Sigmoid colon (tissue), 7 donors: ENCODE measurements around the gene CLCA4. TPM values are rescaled to one million over a fixed set of nuclear protein-coding genes. Genes with fewer than 3 reads are reported as not detected.
A peak's percentile ranks its signal among the peaks of the same experiment; 100 is the strongest.

Experiments used
- DNase-seq: peaks from one replicate; pipeline ENCODE4 v3.0.0-alpha.2; 2019
- H3K27ac ChIP-seq, 4 donors: fragments of 200-600 bp; sonication (generic); one replicate each; pipeline ENCODE4 v1.5.1; 2016 to 2019; ENCODE audit warnings: mild to moderate bottlenecking in 1 of 4
- H3K27me3 ChIP-seq, 3 donors: fragments of 200-600 bp; sonication (generic); one replicate each; pipeline ENCODE4 v1.5.1; 2019; ENCODE audit warnings: mild to moderate bottlenecking in 1 of 3
- H3K36me3 ChIP-seq, 4 donors: fragments of 200-600 bp; sonication (generic); one replicate each; pipeline ENCODE4 v1.5.1; 2016 to 2019
- H3K4me1 ChIP-seq, 4 donors: fragments of 200-600 bp; sonication (generic); one replicate each; pipeline ENCODE4 v1.5.1; 2017 to 2019
- H3K4me3 ChIP-seq, 4 donors: fragments of 200-600 bp; sonication (generic); one replicate each; pipeline ENCODE4 v1.5.1; 2017 to 2019; ENCODE audit warnings: mild to moderate bottlenecking in 2 of 4, moderate library complexity in 1 of 4
- H3K9me3 ChIP-seq, 4 donors: fragments of 200-600 bp in 3 of 4; sonication (generic) in 3 of 4; one replicate each; pipeline versions ENCODE4 v1.5.1 to v1.6.1; 2013 to 2019
- EP300 ChIP-seq, 4 donors: sonication (generic); formaldehyde crosslinking; IDR thresholded peaks; one replicate each; pipeline ENCODE4 v1.6.1; 2017; ENCODE audit warnings: antibody characterized with exemption in 4 of 4
- POLR2A ChIP-seq, 2 donors: fragments of 450-650 bp; IDR thresholded peaks; one replicate each; pipeline ENCODE4 v1.6.1; 2016; ENCODE audit warnings: antibody characterized with exemption in 2 of 2, mild to moderate bottlenecking in 2 of 2, moderate library complexity in 2 of 2
- POLR2AphosphoS5 ChIP-seq, 4 donors: sonication (generic); formaldehyde crosslinking; IDR thresholded peaks; one replicate each; pipeline ENCODE4 v1.6.1; 2017; ENCODE audit warnings: antibody characterized with exemption in 4 of 4
- WGBS, 2 donors: extraction: QIAGEN DNeasy Blood & Tissue Kit; methylation state at CpG; one replicate each; pipeline ENCODE4 v1.1.7; 2013; 5-methylcytosine and 5-hydroxymethylcytosine counted together
- intact Hi-C: fragments of 100-400 bp; cut with DNase I; formaldehyde crosslinking; loops from one replicate; pipeline ENCODE4 v1.15.1; 2023
- polyA plus RNA-seq, 3 donors: library from polyadenylated mRNA; stranded (reverse); fragments of 200-250 nt; gene quantifications; one replicate each; pipeline ENCODE4 v1.2.3, GENCODE V29; 2013
- total RNA-seq, 4 donors: library from RNA; depleted of rRNA; stranded (reverse); fragments of >200 nt; gene quantifications; one replicate each; pipeline ENCODE4 v1.1.0, GENCODE V29; 2016
- TF ChIP-seq, protein P1 (sequence below), 4 experiments: fragments of 450-650 bp in 3 of 4; fragments of 200-600 bp in 1 of 4; IDR thresholded peaks; one replicate each; pipeline ENCODE4 v1.5.1; 2016 to 2019; ENCODE audit warnings: antibody characterized with exemption in 4 of 4, mild to moderate bottlenecking in 3 of 4, moderate library complexity in 2 of 4
- donor health status: healthy with polysubstance abuse.
- donor health status: Bipolar disorder and iron deficiency.
- donor health status: healthy.

The CLCA4 gene
- total and polyA plus RNA-seq, 7 donors, result 1.7 to 854 (median 168) TPM; not detected in 2

DNA sequence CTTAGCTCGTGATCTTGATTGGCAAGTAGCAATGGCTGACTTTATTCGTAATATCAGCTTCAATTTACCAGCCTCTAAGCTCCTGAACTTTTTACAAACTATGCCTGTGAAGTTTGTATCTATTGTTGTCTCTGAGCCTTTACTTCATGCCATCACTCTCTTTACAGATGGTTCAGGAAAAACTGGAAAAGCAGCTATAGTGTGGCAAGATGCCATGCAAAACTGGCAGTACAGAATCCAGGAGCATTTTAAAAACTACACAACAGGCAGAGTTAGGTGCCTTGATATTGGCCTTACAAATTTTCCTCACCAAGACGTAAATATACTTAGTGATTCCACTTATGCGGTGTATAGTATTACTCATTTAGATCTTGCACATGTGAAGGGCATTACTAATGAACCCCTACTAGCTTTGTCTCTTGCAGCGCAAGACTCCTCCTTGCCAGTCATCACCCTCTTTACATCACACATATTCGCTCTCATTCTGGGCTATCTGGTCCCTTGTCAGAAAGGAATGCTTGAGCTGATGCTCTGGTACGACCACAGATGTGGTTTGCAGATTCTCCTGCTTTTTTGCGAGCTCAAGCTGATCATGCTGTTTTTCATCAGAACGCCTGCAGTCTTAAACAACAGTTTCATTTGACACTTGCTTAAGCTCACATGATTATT, 41.8 kb upstream of the CLCA4 start:
- intact Hi-C loops, result loop anchor here (5.0 to 10.0 kb wide), 2 partner anchors 108 to 200 kb away; partner anchors contain the start of genes ODF2L and SH3GLB1
- no peaks in the 10 kb centered on the region for H3K27me3 ChIP-seq
- H3K27ac ChIP-seq, result peak overlapping the region in 3 of 4 donors; percentile 76 to 87 (median 85)
- H3K36me3 ChIP-seq, result no peaks in the 10 kb centered on the region
- WGBS, 2 donors, result 54 to 76% methylated on average over 9 of the region's 9 CpGs
- no peak overlapping the region for H3K4me3 ChIP-seq
- H3K9me3 ChIP-seq, result no peaks in the 10 kb centered on the region
- no peak for TF ChIP-seq EP300 (IDR thresholded peaks at IDR 0.05)
- no peak for TF ChIP-seq POLR2A (IDR thresholded peaks at IDR 0.05)
- TF ChIP-seq POLR2AphosphoS5 (IDR thresholded peaks at IDR 0.05), result peak in 3 of 4 donors; percentile 49 to 51 (median 49)
- TF ChIP-seq, protein P1, sequence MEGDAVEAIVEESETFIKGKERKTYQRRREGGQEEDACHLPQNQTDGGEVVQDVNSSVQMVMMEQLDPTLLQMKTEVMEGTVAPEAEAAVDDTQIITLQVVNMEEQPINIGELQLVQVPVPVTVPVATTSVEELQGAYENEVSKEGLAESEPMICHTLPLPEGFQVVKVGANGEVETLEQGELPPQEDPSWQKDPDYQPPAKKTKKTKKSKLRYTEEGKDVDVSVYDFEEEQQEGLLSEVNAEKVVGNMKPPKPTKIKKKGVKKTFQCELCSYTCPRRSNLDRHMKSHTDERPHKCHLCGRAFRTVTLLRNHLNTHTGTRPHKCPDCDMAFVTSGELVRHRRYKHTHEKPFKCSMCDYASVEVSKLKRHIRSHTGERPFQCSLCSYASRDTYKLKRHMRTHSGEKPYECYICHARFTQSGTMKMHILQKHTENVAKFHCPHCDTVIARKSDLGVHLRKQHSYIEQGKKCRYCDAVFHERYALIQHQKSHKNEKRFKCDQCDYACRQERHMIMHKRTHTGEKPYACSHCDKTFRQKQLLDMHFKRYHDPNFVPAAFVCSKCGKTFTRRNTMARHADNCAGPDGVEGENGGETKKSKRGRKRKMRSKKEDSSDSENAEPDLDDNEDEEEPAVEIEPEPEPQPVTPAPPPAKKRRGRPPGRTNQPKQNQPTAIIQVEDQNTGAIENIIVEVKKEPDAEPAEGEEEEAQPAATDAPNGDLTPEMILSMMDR (IDR thresholded peaks at IDR 0.05), result no peak
- no peak for DNase-seq
- H3K4me1 ChIP-seq, result peaks cover 0 to 77% (median 63%) of the 10 kb centered on the region in 4 donors

DNA sequence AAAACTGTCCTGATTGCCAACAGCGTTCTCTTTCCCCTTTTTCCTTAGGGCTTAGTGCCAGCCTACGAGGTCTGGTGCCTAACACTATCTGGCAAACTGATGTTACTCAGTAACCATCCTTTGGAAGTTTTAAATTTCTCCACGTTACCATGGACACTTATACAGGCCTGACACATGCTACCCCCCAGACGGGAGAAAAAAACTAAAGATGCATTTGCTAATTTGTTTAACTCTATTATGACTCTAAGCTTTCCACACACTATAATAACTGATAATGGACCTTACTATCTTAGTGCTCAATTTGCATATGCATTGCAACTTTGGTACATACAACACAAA, 41.3 kb upstream of the CLCA4 start:
- Histone ChIP-seq H3K27me3 (no peaks in the 10 kb centered on the region), H3K4me1 (peaks cover 0 to 72% (median 60%) of the 10 kb centered on the region in 4 donors), H3K36me3 (no peaks in the 10 kb centered on the region), H3K4me3 (no peak overlapping the region), H3K27ac (peak overlapping the region in 3 of 4 donors; percentile 76 to 87 (median 85)), H3K9me3 (no peaks in the 10 kb centered on the region)
- intact Hi-C loops, result loop anchor here (10.0 kb wide), 1 partner anchor 199 kb away; the partner anchor contains the start of gene SH3GLB1
- no peak for DNase-seq
- WGBS, 2 donors, result 51 to 71% methylated on average over 4 of the region's 4 CpGs
- no peak for TF ChIP-seq POLR2A (IDR thresholded peaks at IDR 0.05)

DNA sequence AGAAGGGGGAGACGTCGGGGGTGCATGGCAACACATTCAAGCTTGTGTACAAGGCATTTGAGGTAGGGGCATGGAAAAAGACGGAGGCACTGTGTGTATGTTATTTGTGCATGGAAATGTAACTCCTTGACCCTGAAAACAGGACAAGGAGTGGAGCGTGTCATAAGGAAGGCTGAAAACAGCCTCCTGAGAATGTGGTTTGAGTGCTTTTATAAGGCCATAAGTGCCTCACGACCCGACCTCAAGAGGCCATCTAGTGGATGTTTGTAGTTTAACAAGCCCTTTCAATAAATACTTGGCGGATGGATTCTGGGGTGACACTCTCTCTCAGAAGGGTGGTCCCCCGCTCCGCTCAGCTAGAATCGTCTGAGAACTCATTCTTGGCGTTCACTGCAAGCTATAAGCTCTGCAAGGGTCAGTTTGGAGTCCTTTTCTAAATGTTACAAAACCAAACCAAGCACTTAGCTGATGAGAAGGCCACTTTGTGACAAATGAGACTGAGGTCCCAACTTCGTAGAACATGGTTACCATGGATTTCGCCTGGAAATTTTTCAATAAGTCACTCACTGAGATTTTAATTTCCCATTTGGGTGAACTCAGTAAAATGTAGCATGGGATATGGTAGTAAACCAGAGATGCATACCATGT, 38.8 kb upstream of the CLCA4 start:
- no peaks in the 10 kb centered on the region for H3K36me3 ChIP-seq
- peaks cover 0 to 47% (median 40%) of the 10 kb centered on the region in 4 donors for H3K4me1 ChIP-seq
- H3K27ac ChIP-seq, result peak overlapping the region in 2 of 4 donors; percentile 85 to 87
- no peaks in the 10 kb centered on the region for H3K27me3 ChIP-seq
- no peaks in the 10 kb centered on the region for H3K9me3 ChIP-seq
- intact Hi-C loops, result loop anchor here (2.0 to 10.0 kb wide), 2 partner anchors 127 to 197 kb away; partner anchors contain the start of gene SH3GLB1
- DNase-seq, result peak; percentile 74
- H3K4me3 ChIP-seq, result no peak overlapping the region
- 57 to 61% methylated on average over 13 of the region's 13 CpGs for WGBS, 2 donors
- no peak for TF ChIP-seq POLR2A (IDR thresholded peaks at IDR 0.05)
- TF ChIP-seq, protein P1 (IDR thresholded peaks at IDR 0.05), result peak in 3 of 4 experiments; percentile 39 to 64 (median 44)

DNA sequence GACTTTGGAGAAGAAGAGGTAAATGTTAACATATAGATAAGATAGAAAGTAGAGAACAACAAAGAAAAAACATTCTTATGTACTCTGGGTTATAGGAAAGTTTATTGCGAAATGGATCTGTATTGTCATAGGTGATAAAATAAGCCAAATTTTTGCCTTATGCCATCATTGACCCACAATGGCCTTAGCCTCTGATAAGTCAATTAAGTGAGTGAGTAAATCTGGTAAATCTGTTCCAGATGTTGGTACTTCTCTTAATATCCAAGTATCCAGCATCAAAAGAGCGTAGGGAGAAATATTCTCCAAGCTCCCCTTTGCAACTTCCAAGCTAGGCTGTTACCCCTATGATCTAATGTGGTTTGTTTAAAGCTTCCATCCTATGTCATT, 38.3 kb upstream of the CLCA4 start:
- Histone ChIP-seq H3K36me3 (no peaks in the 10 kb centered on the region), H3K4me1 (peaks cover 0 to 42% (median 35%) of the 10 kb centered on the region in 4 donors), H3K4me3 (no peak overlapping the region), H3K27me3 (no peaks in the 10 kb centered on the region), H3K27ac (no peak overlapping the region), H3K9me3 (no peaks in the 10 kb centered on the region)
- 90 to 95% methylated on average over 2 of the region's 2 CpGs for WGBS, 2 donors
- TF ChIP-seq POLR2A (IDR thresholded peaks at IDR 0.05) (no peak), POLR2AphosphoS5 (IDR thresholded peaks at IDR 0.05) (no peak), EP300 (IDR thresholded peaks at IDR 0.05) (no peak)
- TF ChIP-seq, protein P1 (IDR thresholded peaks at IDR 0.05), result no peak
- DNase-seq, result no peak
- intact Hi-C loops, result loop anchor here (10.0 kb wide), 1 partner anchor 196 kb away; the partner anchor contains the start of gene SH3GLB1

DNA sequence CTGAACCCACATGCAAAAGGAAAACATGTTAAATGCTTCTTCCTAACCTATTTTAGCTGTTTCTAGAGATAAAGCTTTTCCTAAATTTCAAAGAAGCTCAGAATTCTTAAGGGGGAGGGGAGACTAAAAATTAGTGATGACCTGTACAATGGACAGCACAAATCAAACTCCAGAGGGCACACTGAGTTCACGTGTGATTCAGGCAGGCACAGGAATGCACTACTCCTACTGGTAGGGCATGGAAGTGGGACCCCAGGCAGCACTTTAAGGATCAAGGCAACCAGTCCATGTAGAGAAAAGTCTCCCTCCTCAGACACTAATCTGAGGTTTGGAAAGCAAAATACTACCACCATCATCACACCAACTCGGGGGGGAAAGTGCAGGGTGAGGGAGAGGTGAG, 31.3 kb upstream of the CLCA4 start:
- Histone ChIP-seq H3K9me3 (no peaks in the 10 kb centered on the region), H3K27me3 (no peaks in the 10 kb centered on the region), H3K36me3 (no peaks in the 10 kb centered on the region), H3K27ac (no peak overlapping the region), H3K4me3 (no peak overlapping the region), H3K4me1 (no peaks in the 10 kb centered on the region)
- DNase-seq, result no peak
- 58 to 64% methylated on average over 2 of the region's 2 CpGs for WGBS, 2 donors
- TF ChIP-seq, protein P1 (IDR thresholded peaks at IDR 0.05), result peak in 1 of 4 experiments; percentile 34
- TF ChIP-seq EP300 (IDR thresholded peaks at IDR 0.05), result no peak
- no peak for TF ChIP-seq POLR2AphosphoS5 (IDR thresholded peaks at IDR 0.05)
- TF ChIP-seq POLR2A (IDR thresholded peaks at IDR 0.05), result no peak
- intact Hi-C loops, result no loop called here
